ENCODE results near the gene SNRNP35.

The SNRNP35 gene

GRCh38 chr12:123483602-123484248 is 25.8 kb downstream of the SNRNP35 start:
- Histone ChIP-seq H2AFZ (ENCODE audit: low read length) (peak overlapping the region; percentile 52; the same call in 1 of the 2 replicates), H3K4me3 (ENCODE audit: low read length, poor library complexity, severe bottlenecking) (peak overlapping the region; percentile 35), H3K36me3 (ENCODE audit: insufficient read depth, low read length) (no peaks in the 10 kb centered on the region), H3K9me2 (replicated peaks; ENCODE audit: low read depth, low read length) (no peaks in the 10 kb centered on the region), H3K9ac (ENCODE audit: low read depth, low read length, poor library complexity, severe bottlenecking) (no peak overlapping the region), H3K27me3 (ENCODE audit: insufficient read depth, low read length, poor library complexity, severe bottlenecking) (no peaks in the 10 kb centered on the region), H4K20me1 (ENCODE audit: insufficient read depth, low read length, poor library complexity, severe bottlenecking) (no peaks in the 10 kb centered on the region), H3K9me3 (ENCODE audit: insufficient read depth, low read depth, low read length) (no peaks in the 10 kb centered on the region), H3K79me2 (ENCODE audit: insufficient read depth, low read length) (no peaks in the 10 kb centered on the region), H3K4me2 (ENCODE audit: low read depth, low read length, poor library complexity, severe bottlenecking) (peak overlapping the region; percentile 69), H3F3A (ENCODE audit: low read depth) (no peaks in the 10 kb centered on the region), H3K4me1 (ENCODE audit: insufficient read depth, low read length, poor library complexity, severe bottlenecking) (peaks cover 20% of the 10 kb centered on the region)
- TF ChIP-seq CTCF (conservative IDR thresholded peaks at IDR 0.05; ENCODE audit: low read length) (no peak), EZH2phosphoT487 (IDR thresholded peaks at IDR 0.05; ENCODE audit: borderline replicate concordance) (no peak)

DNA sequence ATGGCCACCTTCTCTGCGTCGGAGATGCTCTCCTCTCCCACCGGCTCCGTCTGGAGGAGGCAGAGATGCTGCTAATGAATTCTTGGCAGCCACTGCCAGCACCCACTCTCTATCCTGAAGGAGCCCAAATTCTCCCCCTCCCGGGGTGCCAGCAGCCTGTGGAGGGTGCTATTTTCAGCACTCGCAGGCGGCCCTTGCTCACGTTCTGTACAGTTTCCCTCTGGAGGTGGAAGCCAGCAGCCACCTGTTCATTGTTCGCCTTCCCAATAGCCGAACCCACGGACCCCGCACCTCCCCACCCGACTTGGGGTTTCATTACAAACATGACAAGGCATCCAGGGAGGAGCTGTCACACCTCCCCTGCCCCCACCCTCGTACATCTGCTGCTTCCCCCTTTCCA is 27.8 kb downstream of the SNRNP35 start:
- H3F3A ChIP-seq (ENCODE audit: low read depth): no peaks in the 10 kb centered on the region
- H3K4me2 ChIP-seq (ENCODE audit: low read depth, low read length, poor library complexity, severe bottlenecking): no peak overlapping the region
- H3K4me3 ChIP-seq (ENCODE audit: low read length, poor library complexity, severe bottlenecking): no peak overlapping the region
- H3K9me3 ChIP-seq (ENCODE audit: insufficient read depth, low read depth, low read length): no peaks in the 10 kb centered on the region
- no peaks in the 10 kb centered on the region for H3K79me2 ChIP-seq (ENCODE audit: insufficient read depth, low read length)
- peaks cover 20% of the 10 kb centered on the region for H3K4me1 ChIP-seq (ENCODE audit: insufficient read depth, low read length, poor library complexity, severe bottlenecking)
- H3K36me3 ChIP-seq (ENCODE audit: insufficient read depth, low read length): no peaks in the 10 kb centered on the region
- H3K9ac ChIP-seq (ENCODE audit: low read depth, low read length, poor library complexity, severe bottlenecking): no peak overlapping the region
- H3K27me3 ChIP-seq (ENCODE audit: insufficient read depth, low read length, poor library complexity, severe bottlenecking): no peaks in the 10 kb centered on the region
- H2AFZ ChIP-seq (ENCODE audit: low read length): no peak overlapping the region
- TF ChIP-seq CTCF (conservative IDR thresholded peaks at IDR 0.05; ENCODE audit: low read length) (no peak), EZH2phosphoT487 (IDR thresholded peaks at IDR 0.05; ENCODE audit: borderline replicate concordance) (no peak)
- H4K20me1 ChIP-seq (ENCODE audit: insufficient read depth, low read length, poor library complexity, severe bottlenecking): no peaks in the 10 kb centered on the region
- H3K9me2 ChIP-seq (replicated peaks; ENCODE audit: low read depth, low read length): no peaks in the 10 kb centered on the region

DNA sequence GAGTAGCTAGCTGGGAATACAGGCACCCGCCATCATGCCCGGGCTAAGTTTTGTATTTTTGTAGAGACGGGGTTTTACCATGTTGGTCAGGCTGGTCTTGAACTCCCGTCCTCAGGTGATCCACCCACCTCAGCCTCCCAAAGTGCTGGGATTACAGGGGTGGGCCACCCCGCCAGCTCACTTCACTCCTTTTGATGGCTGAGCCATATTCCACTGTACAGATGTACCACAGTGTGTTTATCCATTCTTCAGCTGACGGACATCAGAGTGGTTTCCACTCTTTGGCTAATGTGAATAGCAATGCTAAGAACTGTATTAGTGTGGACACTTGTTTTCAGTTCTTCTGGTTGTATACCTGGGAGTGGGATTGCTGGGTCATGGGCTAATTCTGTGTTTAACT is 29.5 kb downstream of the SNRNP35 start:
- H4K20me1 ChIP-seq (ENCODE audit: insufficient read depth, low read length, poor library complexity, severe bottlenecking): no peaks in the 10 kb centered on the region
- H2AFZ ChIP-seq (ENCODE audit: low read length): no peak overlapping the region
- H3K9me2 ChIP-seq (replicated peaks; ENCODE audit: low read depth, low read length): no peaks in the 10 kb centered on the region
- no peaks in the 10 kb centered on the region for H3F3A ChIP-seq (ENCODE audit: low read depth)
- H3K4me3 ChIP-seq (ENCODE audit: low read length, poor library complexity, severe bottlenecking): no peak overlapping the region
- no peaks in the 10 kb centered on the region for H3K36me3 ChIP-seq (ENCODE audit: insufficient read depth, low read length)
- no peak overlapping the region for H3K9ac ChIP-seq (ENCODE audit: low read depth, low read length, poor library complexity, severe bottlenecking)
- no peaks in the 10 kb centered on the region for H3K9me3 ChIP-seq (ENCODE audit: insufficient read depth, low read depth, low read length)
- H3K4me1 ChIP-seq (ENCODE audit: insufficient read depth, low read length, poor library complexity, severe bottlenecking): peaks cover 20% of the 10 kb centered on the region
- H3K27me3 ChIP-seq (ENCODE audit: insufficient read depth, low read length, poor library complexity, severe bottlenecking): no peaks in the 10 kb centered on the region
- no peaks in the 10 kb centered on the region for H3K79me2 ChIP-seq (ENCODE audit: insufficient read depth, low read length)
- no peak overlapping the region for H3K4me2 ChIP-seq (ENCODE audit: low read depth, low read length, poor library complexity, severe bottlenecking)
- no peak for TF ChIP-seq CTCF (conservative IDR thresholded peaks at IDR 0.05; ENCODE audit: low read length)
- no peak for TF ChIP-seq EZH2phosphoT487 (IDR thresholded peaks at IDR 0.05; ENCODE audit: borderline replicate concordance)

Measured in Loucy (cell line).